HG03064 (cell line): ENCODE data around the gene ENO1.
A peak's percentile ranks its signal among the peaks of the same experiment; 100 is the strongest.
"Not testable (repeated sequence)": the region's sequence is repeated elsewhere in the genome, so short reads cannot be mapped to it uniquely, and the experiment has no call there.

ENCODE experiments used
- ATAC-seq: cut with Tn5 transposase; IDR thresholded peaks from one replicate; pipeline ENCODE4 v1.9.1; 2021; ENCODE audit warnings: low read depth; ENCODE audit not compliant: unreplicated experiment

ENO1 gene

DNA sequence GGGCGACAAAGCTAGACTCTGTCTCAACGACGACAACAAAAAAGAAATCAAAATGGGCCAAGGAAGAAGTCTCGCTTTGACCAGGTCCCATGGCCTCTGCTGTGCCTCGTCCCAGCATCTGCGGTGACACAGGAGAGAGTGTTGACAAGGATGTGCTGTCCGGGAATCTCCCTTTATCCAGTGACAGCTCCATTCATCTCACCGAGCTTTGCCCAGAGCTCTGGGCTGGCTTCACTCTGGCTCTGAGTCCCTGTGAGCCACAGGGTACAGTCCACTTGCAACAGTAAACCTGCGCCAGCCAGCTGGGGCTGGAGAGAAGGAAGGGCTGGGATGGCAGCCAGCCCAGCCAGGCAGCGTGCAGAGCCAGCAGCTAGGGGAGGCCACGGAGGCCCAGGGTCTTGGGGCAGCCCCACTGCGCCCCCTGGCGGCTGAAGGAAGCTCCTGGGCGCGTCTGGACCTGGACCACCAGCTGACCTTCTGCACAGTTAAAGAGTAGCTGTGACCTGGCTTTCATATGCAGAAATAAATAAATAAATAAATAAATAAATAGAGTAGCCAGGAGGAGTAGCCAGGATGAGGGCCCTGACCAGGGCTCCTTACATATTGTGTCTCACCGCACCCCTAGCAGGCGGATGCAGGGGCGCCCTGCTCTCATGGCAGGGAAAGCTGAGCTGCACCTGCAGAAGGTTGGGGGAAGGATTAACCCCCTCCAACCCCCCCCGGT lies 29.7 kb downstream of the ENO1 start:
- no peak for ATAC-seq

DNA sequence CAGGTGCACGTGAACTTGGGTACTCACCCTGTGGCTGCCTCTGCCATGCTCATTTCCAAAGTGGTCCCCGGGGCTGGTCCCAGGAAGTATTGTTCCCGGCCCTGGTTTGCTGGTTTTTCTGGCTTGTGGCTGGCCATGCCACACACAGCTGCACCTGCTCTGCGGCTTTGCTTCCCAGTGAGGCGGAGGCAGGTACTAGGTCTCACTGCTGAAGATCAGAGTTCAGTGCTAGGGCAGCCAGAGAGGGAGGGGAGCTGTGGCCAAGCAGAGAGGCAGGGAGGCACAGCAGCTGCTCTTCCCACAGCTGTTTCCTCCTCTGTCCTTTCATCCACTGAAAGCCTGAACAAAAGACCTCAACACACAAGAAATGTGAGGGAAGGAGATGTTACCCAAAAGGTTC lies 30.5 kb downstream of the ENO1 start:
- ATAC-seq, result no peak

DNA sequence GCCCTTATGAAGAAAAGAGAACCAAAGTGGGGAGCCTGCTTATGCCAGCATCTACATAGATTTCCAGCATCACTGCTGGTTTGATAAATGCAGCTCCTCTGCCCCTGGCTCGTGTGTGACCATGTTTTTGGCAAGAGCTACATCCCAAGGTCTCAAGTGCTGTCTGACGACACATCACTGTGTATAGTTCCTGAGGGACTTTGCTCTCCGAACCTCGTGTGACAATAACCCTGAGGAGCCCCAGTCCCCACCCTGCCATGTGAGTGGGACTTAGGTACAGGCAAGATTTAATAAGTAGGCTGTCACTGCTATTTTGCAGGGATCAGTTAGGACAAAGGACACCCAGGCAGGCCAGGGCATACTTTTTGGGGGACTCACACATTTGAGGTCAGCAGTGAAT lies 32.2 kb downstream of the ENO1 start:
- no peak for ATAC-seq

DNA sequence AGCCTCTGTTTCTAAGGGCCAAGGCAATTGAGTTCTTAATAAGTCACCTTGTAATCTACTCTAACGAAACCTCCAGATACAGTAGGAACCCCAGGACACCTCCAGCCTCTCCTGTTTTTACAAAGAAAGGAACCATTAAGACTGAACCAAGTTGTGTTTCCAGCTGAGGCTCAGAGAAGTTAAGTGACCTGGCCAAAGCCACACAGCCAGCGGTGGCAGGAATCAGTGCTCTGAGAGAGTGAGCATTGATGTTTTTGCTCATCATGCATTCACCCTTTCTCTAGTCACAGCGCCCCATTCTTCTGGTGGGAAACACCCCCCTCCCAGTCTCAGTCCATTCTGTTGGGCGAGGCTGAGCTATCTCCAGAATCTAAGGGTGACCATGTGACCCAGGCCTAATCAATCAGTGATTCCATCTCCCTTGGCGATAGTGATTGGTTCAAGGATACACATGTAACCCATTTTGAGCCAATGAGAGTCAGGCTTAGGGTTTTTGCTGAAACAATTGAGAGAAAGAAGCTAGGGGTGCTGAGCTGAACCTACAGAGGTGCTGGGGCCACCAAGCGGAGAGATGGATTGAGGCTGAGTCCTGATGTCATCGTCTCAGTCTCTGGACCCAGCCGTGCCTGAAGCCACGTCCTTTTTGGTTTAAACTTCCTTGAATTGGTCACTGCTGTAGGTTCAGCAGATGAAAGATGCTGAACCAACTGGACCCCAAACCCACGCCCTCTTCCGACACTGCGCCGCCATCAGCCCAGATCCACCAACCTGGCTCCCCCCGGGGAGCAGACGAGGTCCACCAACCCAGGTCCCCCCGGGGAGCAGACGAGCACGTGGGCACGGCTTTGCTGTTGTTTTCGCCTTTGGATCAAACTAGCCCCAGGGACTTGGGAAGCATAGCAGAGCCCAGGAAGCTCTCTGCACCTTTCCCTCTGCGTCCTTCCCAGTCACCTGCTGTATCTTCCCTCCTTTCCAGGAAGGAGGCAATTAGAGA lies 33.1 kb downstream of the ENO1 start:
- ATAC-seq, result no peak

DNA sequence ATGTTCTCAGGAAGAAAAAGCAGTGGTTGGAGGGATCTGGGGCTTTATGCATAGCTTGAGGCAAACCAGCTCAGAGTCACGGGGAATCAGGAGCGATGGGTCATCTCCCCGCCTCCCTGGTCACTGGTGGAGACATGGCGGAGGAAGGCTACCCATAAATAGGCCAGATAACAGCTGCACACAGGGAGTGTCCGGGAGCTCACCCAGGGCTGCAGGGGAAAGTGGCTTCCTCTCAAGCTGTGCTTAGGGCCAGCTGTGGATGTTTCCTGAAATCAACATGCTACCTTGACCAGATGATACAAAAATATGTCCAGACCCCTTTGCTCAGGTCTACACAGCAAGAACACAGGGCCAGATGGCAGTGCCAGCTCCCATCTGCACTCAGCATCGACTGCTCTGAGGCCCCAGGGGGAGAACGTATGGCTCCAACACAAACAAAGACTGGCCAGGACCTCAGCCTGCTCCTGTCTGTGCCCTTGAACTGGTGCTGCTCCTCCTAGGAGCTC lies 33.9 kb downstream of the ENO1 start:
- ATAC-seq, result no peak

DNA sequence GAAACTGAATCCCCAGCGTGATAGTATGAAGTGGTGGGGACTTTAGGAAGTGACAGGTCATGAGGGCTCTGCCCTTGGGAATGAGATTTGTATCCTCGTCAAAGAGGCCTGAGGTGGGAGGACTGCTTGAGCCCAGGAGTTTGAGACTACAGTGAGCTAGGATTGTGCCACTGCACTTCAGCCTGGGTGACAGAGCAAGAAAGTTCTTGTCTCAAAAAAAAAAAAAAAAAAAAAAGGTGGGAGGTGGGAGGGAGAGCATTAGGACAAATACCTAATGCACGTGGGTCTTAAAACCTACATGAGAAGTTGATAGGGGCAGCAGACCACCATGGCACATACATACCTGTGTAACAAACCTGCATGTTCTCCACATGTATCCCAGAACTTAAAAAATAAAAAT lies 37.1 kb downstream of the ENO1 start:
- ATAC-seq, result no peak

DNA sequence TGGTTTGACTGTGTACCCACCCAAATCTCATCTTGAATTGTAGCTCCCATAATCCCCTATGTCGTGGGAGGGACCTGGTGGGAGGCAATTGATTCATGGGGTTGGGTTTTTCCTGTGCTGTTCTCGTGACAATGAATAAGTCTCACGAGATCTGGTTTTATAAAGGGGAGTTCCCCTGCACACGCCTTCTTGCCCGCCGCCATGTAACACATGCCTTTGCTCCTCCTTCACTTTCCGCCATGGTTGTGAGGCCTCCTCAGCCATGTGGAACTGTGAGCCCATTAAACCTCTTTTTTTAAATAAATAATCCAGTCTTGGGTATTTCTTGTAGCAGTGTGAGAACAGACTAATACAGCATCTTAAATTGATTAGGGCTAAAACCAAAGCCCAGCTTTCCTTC lies 38.5 kb downstream of the ENO1 start:
- no peak for ATAC-seq

DNA sequence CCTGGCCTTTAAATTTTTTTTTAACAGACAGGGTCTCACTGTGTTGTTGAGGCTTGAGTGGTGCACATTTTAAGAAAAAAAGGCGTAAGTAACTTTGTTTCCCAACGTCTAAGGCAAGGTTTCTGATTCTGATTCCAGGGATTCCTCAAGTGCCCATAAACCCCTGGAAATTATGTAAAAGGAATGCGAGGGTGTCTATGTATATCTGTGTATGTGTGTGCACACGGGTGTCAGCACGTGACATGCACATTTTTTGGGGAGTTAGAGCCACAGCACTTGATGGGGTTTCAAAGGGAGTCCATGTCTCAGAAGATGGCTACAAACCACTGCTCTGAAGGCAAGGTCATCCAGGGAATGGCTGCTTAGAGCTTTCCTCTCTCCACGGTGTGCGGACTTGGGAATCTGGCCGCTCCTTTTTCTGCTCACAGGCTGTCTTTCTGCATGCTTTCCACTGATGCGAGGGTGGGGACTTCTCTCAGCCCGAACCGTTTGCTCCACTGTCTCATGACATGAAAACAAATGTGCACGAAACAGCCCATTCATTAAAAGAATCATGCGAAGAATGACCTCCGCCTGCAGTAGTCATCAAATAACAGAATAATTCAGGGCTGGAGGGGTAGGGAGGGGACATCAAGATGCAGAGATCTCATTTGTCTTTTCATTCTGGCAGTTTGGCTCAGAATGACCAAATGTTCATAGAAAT lies 42.4 kb downstream of the ENO1 start:
- no peak for ATAC-seq

DNA sequence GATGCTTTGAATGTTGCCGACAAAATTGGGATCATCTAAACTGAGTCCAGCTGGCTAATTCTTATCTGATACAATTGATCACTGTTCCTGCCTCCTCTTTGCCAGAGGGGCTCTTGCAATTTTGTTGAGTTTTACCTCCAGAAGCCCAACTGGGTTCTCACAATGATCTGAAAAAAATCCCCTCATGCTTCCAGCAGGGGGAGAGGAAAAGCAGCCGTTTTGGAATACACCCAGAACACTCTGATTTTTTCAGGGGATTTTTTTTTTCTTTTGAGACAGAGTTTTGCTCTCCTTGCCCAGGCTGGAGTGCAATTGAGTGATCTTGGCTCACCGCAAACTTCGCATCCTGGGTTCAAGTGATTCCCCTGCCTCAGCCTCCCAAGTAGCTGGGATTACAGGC lies 47.1 kb downstream of the ENO1 start:
- no peak for ATAC-seq

DNA sequence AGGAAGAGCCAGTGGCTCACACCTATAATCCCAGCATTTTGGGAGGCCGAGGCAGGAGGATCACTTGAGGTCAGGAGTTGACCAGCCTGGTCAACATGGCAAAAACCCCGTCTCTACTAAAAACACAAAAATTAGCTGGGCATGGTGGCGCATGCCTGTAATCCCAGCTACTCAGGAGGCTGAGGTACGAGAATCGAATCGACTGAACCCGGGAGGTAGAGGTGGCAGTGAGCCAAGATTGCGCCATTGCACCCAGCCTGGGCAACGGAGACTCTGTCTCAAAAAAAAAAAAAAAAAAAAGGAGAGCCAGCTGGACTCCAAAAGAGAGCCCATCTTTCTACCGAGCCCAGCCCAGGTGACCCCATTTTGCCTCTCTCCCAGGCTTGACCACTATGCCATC lies 47.8 kb downstream of the ENO1 start:
- not testable (repeated sequence) for ATAC-seq

DNA sequence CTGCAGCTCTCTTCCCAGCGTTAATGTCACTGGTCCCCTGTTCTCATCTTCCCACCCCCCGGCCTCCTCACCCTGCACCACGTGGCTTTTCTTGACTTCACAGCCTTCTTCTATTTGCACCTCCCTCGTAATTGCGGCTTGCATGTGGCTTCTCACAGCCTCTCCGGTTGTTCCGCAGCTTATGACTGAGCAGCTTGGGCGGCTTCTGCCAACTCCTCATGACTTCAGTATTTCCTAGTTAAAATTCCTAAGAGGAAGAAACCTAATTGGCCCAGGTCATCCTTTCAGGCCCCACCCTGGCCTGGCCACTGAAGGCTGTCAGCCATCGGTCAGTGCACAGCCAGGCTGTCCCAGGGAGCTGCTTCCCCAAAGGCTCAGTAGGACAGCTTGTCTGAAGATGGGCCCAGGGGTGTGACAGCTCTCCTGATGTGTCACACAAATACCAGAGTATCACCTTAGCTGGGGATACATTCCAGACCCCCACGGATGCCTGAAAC lies 52.5 kb downstream of the ENO1 start:
- no peak for ATAC-seq

DNA sequence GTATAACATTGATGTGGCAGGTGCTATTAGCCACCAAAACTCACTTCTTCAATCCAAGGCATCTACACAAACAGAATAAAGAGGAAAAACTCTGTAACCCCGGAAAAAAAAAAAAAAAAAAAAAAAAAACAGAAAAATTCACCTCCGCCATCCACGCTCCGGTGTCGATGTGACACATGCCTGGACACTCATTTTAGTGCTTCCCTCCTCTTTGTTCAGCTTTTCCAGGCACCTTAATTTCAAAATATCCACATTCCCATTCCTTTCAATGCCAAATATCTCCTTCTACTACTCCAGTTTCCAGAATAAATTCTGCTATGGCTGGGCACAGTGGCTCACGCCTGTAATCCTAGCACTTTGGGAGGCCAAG lies 55.2 kb downstream of the ENO1 start:
- no peak for ATAC-seq

DNA sequence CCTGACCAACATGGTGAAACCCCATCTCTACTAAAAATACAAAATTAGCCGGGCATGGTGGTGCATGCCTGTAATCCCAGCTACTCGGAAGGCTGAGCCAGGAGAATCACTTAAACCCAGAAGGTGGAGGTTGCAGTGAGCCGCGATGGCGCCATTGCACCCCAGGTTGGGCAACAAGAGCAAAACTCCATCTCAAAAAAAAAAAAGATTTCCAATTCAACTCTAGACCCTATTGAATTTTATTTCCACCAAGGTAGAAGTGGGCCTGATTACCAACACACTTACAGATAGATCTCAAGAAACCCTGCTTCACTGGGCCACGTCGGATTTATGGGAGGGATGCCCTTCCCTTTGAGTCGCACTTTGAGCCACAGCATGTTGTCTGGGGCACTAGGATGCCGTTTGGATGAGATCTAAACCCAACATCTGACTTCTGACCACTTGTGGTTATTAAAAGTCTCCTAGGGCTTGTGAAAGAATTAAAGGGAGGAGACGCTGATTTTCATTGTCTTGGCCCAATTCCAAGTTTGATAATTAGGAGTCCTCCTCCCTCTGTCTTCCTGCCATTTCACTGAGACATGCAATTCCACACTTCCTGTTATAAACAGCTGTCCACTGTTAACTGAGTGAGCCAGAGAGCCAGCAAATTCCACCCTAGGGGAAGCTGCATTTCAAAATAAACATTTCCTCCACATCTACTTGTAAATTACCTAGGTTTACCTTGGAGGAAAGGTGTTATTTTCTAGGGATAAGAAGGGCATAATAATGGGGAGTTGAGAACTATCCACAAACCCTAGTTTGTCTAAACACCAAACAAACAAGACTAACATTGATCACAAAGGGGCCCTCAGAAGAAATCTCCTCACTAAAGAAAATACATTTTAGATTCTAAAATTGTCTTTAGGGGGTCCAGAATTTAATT lies 55.9 kb downstream of the ENO1 start:
- ATAC-seq, result no peak

DNA sequence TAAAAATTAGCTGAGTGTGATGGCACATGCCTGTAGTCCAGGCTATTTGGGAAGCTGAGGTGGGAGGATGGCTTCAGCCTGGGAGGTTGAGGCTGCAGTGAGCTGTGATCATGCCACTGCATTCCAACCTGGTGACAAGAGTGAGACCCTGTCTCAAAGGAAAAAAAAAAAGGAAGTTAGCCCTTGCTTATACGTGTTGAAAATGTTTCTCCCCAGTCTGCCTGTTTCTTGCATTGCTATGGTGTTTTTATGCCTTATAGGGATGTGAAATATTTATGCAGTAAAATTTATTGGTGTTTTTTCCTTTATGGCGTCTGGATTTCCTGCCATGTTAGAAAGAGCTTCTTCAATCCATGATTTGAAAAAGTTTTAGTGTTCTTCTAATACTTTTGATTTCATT lies 57.4 kb downstream of the ENO1 start:
- no peak for ATAC-seq

DNA sequence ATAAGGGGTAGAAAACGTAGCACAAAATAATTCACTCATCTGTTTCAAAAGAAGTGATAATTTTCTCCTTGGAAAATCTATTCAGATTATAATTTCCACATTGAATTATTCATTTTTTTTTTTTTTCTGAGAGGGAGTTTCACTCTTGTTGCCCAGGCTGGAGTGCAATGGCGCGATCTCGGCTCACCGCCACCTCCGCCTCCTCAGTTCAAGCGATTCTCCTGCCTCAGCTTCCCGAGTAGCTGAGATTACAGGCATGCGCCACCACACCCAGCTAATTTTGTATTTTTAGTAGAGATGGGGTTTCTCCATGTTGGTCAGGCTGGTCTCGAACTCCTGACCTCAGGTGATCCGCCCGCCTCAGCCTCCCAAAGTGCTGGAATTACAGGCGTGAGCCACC lies 59.7 kb downstream of the ENO1 start:
- ATAC-seq, result not testable (repeated sequence)

DNA sequence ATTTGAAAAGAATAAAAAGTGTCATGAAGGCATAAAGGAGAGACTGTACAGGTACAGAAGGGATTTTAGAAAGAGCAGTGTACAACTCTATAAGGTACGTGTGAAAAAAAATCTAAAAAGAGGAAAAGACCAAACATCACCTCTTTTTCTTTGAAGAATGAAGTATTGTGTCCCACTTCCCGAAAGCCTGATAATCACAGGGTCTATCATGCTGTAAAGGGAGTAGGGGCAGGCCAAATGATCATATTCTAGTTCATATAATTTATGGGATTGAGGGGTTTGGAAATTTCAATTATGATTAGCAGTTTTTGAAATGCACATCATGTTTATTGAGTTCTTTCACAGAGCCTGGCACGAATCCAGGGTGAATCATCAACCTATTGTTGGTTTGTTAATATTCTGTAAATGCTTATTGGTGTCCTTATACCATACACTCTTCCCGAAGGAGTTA lies 60.1 kb downstream of the ENO1 start:
- ATAC-seq, result no peak

DNA sequence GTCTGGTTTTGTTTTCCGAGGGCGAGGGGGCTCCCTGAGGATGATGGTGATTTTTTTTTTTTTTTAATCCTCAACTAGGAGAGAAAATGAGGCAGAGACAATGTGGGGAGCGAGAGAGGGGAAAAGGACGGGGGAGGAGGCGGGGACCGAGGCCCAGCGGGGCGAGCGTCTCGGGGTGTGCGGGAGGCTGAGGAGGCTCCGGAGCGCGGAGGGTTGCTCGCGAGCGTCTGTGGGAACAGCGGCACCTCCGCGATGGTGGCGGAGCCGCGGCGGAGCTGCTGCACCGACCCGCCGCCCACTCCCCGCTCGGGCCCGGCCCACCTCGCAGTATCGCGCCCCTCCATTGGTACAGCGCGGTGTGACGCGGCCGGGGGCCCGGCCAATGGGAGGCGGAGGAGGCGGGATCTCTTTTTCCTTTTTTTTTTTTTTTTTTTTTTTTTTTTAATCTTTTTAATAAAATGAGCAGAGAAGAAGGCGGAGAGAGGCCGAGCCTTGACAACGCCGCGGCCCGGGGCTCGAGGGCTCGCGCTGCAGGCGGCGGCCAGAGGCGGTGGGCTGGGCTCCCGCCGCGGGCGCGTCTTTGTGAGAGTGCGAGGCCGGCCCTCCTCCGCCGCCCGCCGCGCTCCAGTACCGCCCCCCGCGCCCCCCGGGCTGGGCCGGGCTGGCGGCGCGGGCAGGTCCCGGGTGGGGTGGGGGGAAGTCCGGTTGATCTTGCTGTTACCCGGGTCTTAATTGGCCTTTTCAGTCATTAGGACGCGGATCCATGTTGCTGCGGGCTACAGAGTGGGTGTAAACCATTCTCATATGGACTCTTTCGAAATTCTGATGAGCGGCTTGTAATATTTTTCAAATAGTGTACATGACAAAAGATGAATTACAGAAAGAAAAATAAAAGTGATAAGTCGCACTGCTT lies 60.8 kb downstream of the ENO1 start, which contains the start of gene RERE:
Gene RERE, minus strand, starts transcription at position 229 of the 913 bp plus-strand sequence.
- peak; percentile 80 for ATAC-seq

DNA sequence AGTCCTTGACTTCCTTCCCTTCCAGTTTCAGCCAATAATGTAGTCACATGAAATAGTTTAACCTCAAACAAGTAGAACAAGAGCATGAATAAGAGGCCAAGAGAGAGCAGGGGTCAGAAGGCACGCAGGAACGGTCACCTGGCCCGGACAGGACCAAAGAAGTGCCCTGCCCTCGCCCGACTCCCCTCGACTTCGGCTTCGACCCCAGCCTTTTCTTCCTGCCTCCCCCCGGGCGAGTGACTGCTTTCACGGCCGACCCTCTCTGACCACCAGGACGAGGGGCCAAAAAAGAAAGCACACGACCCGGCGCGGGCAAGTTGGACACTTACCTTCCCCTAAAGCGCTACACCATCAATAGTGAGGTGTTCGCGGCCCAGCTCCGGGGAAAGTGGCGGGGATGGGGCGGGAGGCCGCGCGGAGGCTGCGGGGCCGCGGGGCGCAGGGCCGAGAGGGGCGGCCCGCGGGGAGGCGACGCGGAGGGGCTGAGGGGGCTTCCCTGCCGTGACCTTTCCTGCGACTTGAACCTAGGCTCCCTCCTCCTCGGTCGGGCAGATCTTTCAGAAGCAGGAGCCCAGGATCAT lies 61.6 kb downstream of the ENO1 start:
- peak; percentile 14 for ATAC-seq
